ENCODE data around the gene RAB11A.

DNA sequence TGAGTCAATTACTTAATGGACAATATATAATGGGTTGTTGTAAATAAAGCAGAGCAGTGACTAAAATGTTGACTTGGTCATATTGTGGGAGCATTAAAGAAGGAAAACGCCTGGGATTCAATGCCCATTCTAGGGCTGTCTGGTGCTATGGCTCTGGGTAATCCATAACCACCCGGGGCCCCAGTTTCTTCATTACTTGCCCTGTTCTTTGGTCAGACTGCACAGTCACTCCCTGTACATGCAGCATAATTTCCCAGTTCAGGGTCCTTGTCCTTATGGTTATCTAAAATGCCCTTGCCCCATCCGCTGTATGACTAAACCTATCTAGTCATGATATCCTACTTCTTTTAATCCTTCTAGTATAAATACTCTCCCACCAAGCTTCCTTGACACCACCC is 49.7 kb upstream of the RAB11A start:
- TF ChIP-seq EZH2 (IDR thresholded peaks at IDR 0.05; ENCODE audit: low read length, missing control alignments), result no peak
- TF ChIP-seq, protein P1, sequence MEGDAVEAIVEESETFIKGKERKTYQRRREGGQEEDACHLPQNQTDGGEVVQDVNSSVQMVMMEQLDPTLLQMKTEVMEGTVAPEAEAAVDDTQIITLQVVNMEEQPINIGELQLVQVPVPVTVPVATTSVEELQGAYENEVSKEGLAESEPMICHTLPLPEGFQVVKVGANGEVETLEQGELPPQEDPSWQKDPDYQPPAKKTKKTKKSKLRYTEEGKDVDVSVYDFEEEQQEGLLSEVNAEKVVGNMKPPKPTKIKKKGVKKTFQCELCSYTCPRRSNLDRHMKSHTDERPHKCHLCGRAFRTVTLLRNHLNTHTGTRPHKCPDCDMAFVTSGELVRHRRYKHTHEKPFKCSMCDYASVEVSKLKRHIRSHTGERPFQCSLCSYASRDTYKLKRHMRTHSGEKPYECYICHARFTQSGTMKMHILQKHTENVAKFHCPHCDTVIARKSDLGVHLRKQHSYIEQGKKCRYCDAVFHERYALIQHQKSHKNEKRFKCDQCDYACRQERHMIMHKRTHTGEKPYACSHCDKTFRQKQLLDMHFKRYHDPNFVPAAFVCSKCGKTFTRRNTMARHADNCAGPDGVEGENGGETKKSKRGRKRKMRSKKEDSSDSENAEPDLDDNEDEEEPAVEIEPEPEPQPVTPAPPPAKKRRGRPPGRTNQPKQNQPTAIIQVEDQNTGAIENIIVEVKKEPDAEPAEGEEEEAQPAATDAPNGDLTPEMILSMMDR (conservative IDR thresholded peaks at IDR 0.05 in 1 of 2, IDR thresholded peaks at IDR 0.05 in 1 of 2; ENCODE audit: low read depth in 1 of 2, low read length in 2 of 2), result no peak

Data from fibroblast of lung (primary cell).